ENCODE measurements around the gene CRYGS.

- no peak for TF ChIP-seq CTCF (IDR thresholded peaks at IDR 0.05)
- TF ChIP-seq POLR2A (IDR thresholded peaks at IDR 0.05): no peak
Measured at GRCh38 chr3:186502966-186503712, 41.0 kb downstream of the CRYGS start.

All from uterus (tissue), 2 donors.